SK-N-SH (cell line): ENCODE measurements around the gene AMMECR1L. TPM values are rescaled to one million over a fixed set of nuclear protein-coding genes. Genes with fewer than 3 reads are reported as not detected.

Source experiments
- CTCF ChIA-PET: fragments of 300-600, 350-600 bp; formaldehyde crosslinking; extraction: SDS; loops from one replicate; lab custom pipeline; 2021; lab: Yijun Ruan, JAX
- POLR2A ChIA-PET: fragments of 350-600 bp; sonication (Branson Sonifier 250); formaldehyde crosslinking; extraction: SDS; loops from one replicate; lab custom pipeline; 2020; ENCODE audit warnings: antibody characterized with exemption, inconsistent platforms; lab: Yijun Ruan, JAX
- DNase-seq: peaks from one replicate; pipeline ENCODE4 v3.0.0; 2012
- H2AFZ ChIP-seq: fragments of 200-600 bp; sonication (generic); 2 replicates; pipeline ENCODE4 v1.8.1; 2016; ENCODE audit warnings: antibody characterized with exemption, mild to moderate bottlenecking, low read depth
- H3F3A ChIP-seq: fragments of 200-600 bp; sonication (generic); replicated peaks from 2 replicates; pipeline ENCODE3; 2016; ENCODE audit warnings: antibody characterized with exemption, mild to moderate bottlenecking; ENCODE audit not compliant: insufficient read depth
- H3K27ac ChIP-seq, 2 experiments: fragments of 200-500 bp in 1 of 2; fragments of 200-600 bp in 1 of 2; sonication (Bioruptor generic) in 1 of 2; sonication (generic), shearing (Covaris generic) in 1 of 2; 2 replicates each; pipeline versions ENCODE4 v1.5.1 to v1.6.1; 2014 to 2016; ENCODE audit warnings: low read depth in 2 of 2, inconsistent platforms in 1 of 2, low read length in 1 of 2, mild to moderate bottlenecking in 1 of 2, mixed read lengths in 1 of 2
- H3K27me3 ChIP-seq: fragments of 200-600 bp; sonication (generic), shearing (Covaris generic); 2 replicates; pipeline ENCODE4 v1.6.1; 2016; ENCODE audit warnings: mixed run types; ENCODE audit not compliant: insufficient read depth
- H3K36me3 ChIP-seq, 2 experiments: fragments of 200-500 bp in 1 of 2; fragments of 200-600 bp in 1 of 2; sonication (Bioruptor generic) in 1 of 2; sonication (generic) in 1 of 2; replicated peaks in 1 of 2; 2 replicates each; pipeline versions ENCODE3 to v1.5.1; 2014 to 2016; ENCODE audit warnings: low read length in 1 of 2, mild to moderate bottlenecking in 1 of 2; ENCODE audit not compliant: insufficient read depth in 2 of 2, control insufficient read depth in 1 of 2
- H3K4me1 ChIP-seq, 2 experiments: fragments of 200-500 bp in 1 of 2; fragments of 200-600 bp in 1 of 2; sonication (Bioruptor generic) in 1 of 2; sonication (generic), shearing (Covaris generic) in 1 of 2; 2 replicates each; pipeline versions ENCODE4 v1.5.1 to v1.6.1; 2014 to 2016; ENCODE audit warnings: low read depth in 1 of 2, low read length in 1 of 2, mixed run types in 1 of 2; ENCODE audit not compliant: insufficient read depth in 2 of 2, control insufficient read depth in 1 of 2
- H3K4me2 ChIP-seq: fragments of 200-600 bp; sonication (generic), shearing (Covaris generic); 2 replicates; pipeline ENCODE4 v1.6.1; 2017; ENCODE audit warnings: mixed run types
- H3K4me3 ChIP-seq, 2 experiments: fragments of 200-500 bp in 1 of 2; fragments of 200-600 bp in 1 of 2; sonication (Bioruptor generic) in 1 of 2; sonication (generic), shearing (Covaris generic) in 1 of 2; 2 replicates each; pipeline versions ENCODE4 v1.5.1 to v1.8.1; 2014 to 2016; ENCODE audit warnings: low read depth in 2 of 2, inconsistent platforms in 1 of 2, low read length in 1 of 2, mild to moderate bottlenecking in 1 of 2, mixed read lengths in 1 of 2, moderate library complexity in 1 of 2
- H3K79me2 ChIP-seq: fragments of 200-600 bp; sonication (generic); 2 replicates; pipeline ENCODE4 v1.8.1; 2017; ENCODE audit warnings: mild to moderate bottlenecking; ENCODE audit not compliant: insufficient read depth
- H3K9ac ChIP-seq: fragments of 200-600 bp; sonication (generic); 2 replicates; pipeline ENCODE4 v1.6.1; 2017; ENCODE audit warnings: mixed run types
- H3K9me2 ChIP-seq: fragments of 200-600 bp; sonication (generic); 2 replicates; pipeline ENCODE4 v1.6.1; 2017; ENCODE audit warnings: mixed run types
- H3K9me3 ChIP-seq: fragments of 200-600 bp; sonication (generic); 2 replicates; pipeline ENCODE4 v1.6.1; 2017; ENCODE audit warnings: mixed run types, mild to moderate bottlenecking, moderate library complexity
- H4K20me1 ChIP-seq: fragments of 200-600 bp; sonication (generic); 2 replicates; pipeline ENCODE4 v1.6.1; 2017; ENCODE audit warnings: mild to moderate bottlenecking, mixed run types; ENCODE audit not compliant: insufficient read depth
- CHD2 ChIP-seq: fragments of 150-350 bp; IDR thresholded peaks from 2 replicates; pipeline ENCODE4 v1.6.1; 2018; ENCODE audit warnings: low read length; ENCODE audit not compliant: partially characterized antibody
- ELF1 ChIP-seq: IDR thresholded peaks from 2 replicates; pipeline ENCODE4 v1.4.0; 2012
- EP300 ChIP-seq, 2 experiments: IDR thresholded peaks; 2 replicates each; pipeline versions ENCODE4 v1.4.0 to v1.6.1; 2012; ENCODE audit warnings: borderline replicate concordance in 1 of 2, low read depth in 1 of 2, low read length in 1 of 2
- EZH2phosphoT487 ChIP-seq: fragments of 200-600 bp; sonication (generic); IDR thresholded peaks from 2 replicates; pipeline ENCODE4 v1.6.1; 2017; ENCODE audit warnings: low read depth, mixed run types, mild to moderate bottlenecking, antibody characterized with exemption, moderate library complexity, borderline replicate concordance
- FOSL2 ChIP-seq: IDR thresholded peaks from 2 replicates; pipeline ENCODE4 v1.4.0; 2012; ENCODE audit warnings: low read depth, mild to moderate bottlenecking, moderate library complexity, borderline replicate concordance
- FOXM1 ChIP-seq: IDR thresholded peaks from 2 replicates; pipeline ENCODE4 v1.4.0; 2012; ENCODE audit warnings: low read depth, mild to moderate bottlenecking
- GABPA ChIP-seq: IDR thresholded peaks from 2 replicates; pipeline ENCODE4 v1.4.0; 2012; ENCODE audit warnings: low read depth, mild to moderate bottlenecking
- JUND ChIP-seq: IDR thresholded peaks from 2 replicates; pipeline ENCODE4 v1.4.0; 2012
- MXI1 ChIP-seq: IDR thresholded peaks from 2 replicates; pipeline ENCODE4 v1.6.1; 2012; ENCODE audit warnings: mild to moderate bottlenecking, low read depth, low read length, improper control_type of control experiment
- NFIC ChIP-seq: IDR thresholded peaks from 2 replicates; pipeline ENCODE4 v1.4.0; 2012; ENCODE audit warnings: borderline replicate concordance
- NRF1 ChIP-seq: IDR thresholded peaks from 2 replicates; pipeline ENCODE4 v1.6.1; 2012; ENCODE audit warnings: low read depth, mild to moderate bottlenecking, low read length
- REST ChIP-seq: IDR thresholded peaks from 2 replicates; pipeline ENCODE4 v1.6.1; 2012; ENCODE audit warnings: mild to moderate bottlenecking, low read depth, low read length, moderate library complexity
- RFX5 ChIP-seq: IDR thresholded peaks from 2 replicates; pipeline ENCODE4 v1.6.1; 2012; ENCODE audit warnings: mild to moderate bottlenecking, improper control_type of control experiment, low read length
- SIN3A ChIP-seq: IDR thresholded peaks from 2 replicates; pipeline ENCODE4 v1.6.1; 2012; ENCODE audit warnings: low read depth, mild to moderate bottlenecking, low read length, moderate library complexity, borderline replicate concordance
- SMC3 ChIP-seq: IDR thresholded peaks from 2 replicates; pipeline ENCODE4 v1.6.1; 2012; ENCODE audit warnings: low read depth, low read length, improper control_type of control experiment
- TAF1 ChIP-seq: IDR thresholded peaks from 2 replicates; pipeline ENCODE4 v1.6.1; 2012; ENCODE audit warnings: low read depth, mild to moderate bottlenecking, low read length, moderate library complexity, borderline replicate concordance
- TCF12 ChIP-seq: IDR thresholded peaks from 2 replicates; pipeline ENCODE4 v1.4.0; 2012
- TEAD4 ChIP-seq: IDR thresholded peaks from 2 replicates; pipeline ENCODE4 v1.4.0; 2012; ENCODE audit warnings: mild to moderate bottlenecking, borderline replicate concordance; ENCODE audit not compliant: insufficient read depth
- USF2 ChIP-seq: fragments of 150-350 bp; IDR thresholded peaks from 2 replicates; pipeline ENCODE4 v1.6.1; 2017; ENCODE audit warnings: antibody characterized with exemption, low read length, low read depth, borderline replicate concordance
- YY1 ChIP-seq: IDR thresholded peaks from 2 replicates; pipeline ENCODE4 v1.4.0; 2012; ENCODE audit warnings: low read depth, mild to moderate bottlenecking
- WGBS: methylation state at CpG from one replicate; pipeline ENCODE4 v1.1.6; 2017; ENCODE audit warnings: low lambda C conversion rate; 5-methylcytosine and 5-hydroxymethylcytosine counted together
- polyA plus RNA-seq, 3 experiments: library from polyadenylated mRNA; depleted of rRNA; stranded (reverse); fragments of >200 nt; gene quantifications; 2 replicates each; pipeline ENCODE4 v1.2.3, GENCODE V29; 2012

The AMMECR1L gene
- polyA plus RNA-seq, 1 of the 3 experiments (the other 2 are of a cell fraction) = 11.0 TPM

GRCh38 chr2:127844973-127845372, 40.8 kb downstream of the AMMECR1L start:
- Histone ChIP-seq H3K27ac (no peak overlapping the region), H3K9me3 (no peaks in the 10 kb centered on the region), H3K9me2 (no peaks in the 10 kb centered on the region), H3K4me1 (no peaks in the 10 kb centered on the region), H3K4me3 (no peak overlapping the region), H2AFZ (no peak overlapping the region), H3K27me3 (no peaks in the 10 kb centered on the region), H3F3A (peaks cover 8% of the 10 kb centered on the region), H3K36me3 (peaks cover 25 to 29% of the 10 kb centered on the region in 2 experiments), H3K9ac (no peak overlapping the region), H3K4me2 (no peak overlapping the region), H4K20me1 (no peaks in the 10 kb centered on the region), H3K79me2 (peaks cover 13% of the 10 kb centered on the region; the same call in 1 of the 2 replicates)
- no peak for DNase-seq
- WGBS = 92% methylated on average over 4 of the region's 4 CpGs
- ChIA-PET CTCF (no interaction called here), POLR2A (no interaction called here)
- TF ChIP-seq YY1 = no peak
- no peak for TF ChIP-seq SMC3
- no peak for TF ChIP-seq TEAD4
- no peak for TF ChIP-seq GABPA
- TF ChIP-seq SIN3A = no peak
- no peak for TF ChIP-seq JUND
- TF ChIP-seq NRF1 = no peak
- no peak for TF ChIP-seq TCF12
- TF ChIP-seq MXI1 = no peak
- TF ChIP-seq ELF1 = no peak
- TF ChIP-seq NFIC = no peak
- no peak for TF ChIP-seq EP300 (IDR thresholded peaks at IDR 0.05; ENCODE audit: borderline replicate concordance in 1 of 2, low read depth in 1 of 2, low read length in 1 of 2)
- no peak for TF ChIP-seq EZH2phosphoT487
- no peak for TF ChIP-seq REST
- no peak for TF ChIP-seq FOXM1
- TF ChIP-seq FOSL2 = no peak
- TF ChIP-seq USF2 = no peak
- no peak for TF ChIP-seq CHD2
- no peak for TF ChIP-seq RFX5
- TF ChIP-seq TAF1 = no peak
